Transverse colon (tissue), 3 donors: ENCODE results near the gene ATF5.

Source experiments
- CTCF ChIP-seq, 5 experiments: fragments of 200-600 bp in 3 of 5; fragments of 450-650 bp in 2 of 5; sonication (generic) in 3 of 5; IDR thresholded peaks; 1 replicate in 2 of 5; 2 replicates in 3 of 5; pipeline ENCODE4 v1.5.1; 2016 to 2017; ENCODE audit warnings: antibody characterized with exemption in 5 of 5, inconsistent platforms in 3 of 5, mild to moderate bottlenecking in 2 of 5, moderate library complexity in 1 of 5
- POLR2A ChIP-seq: fragments of 450-650 bp; IDR thresholded peaks from one replicate; pipeline ENCODE4 v1.6.1; 2016; ENCODE audit warnings: antibody characterized with exemption, mild to moderate bottlenecking, moderate library complexity

- no peak for TF ChIP-seq CTCF (IDR thresholded peaks at IDR 0.05)
- TF ChIP-seq POLR2A = no peak
Measured at GRCh38 chr19:49924004-49924880, 4.8 kb upstream of the ATF5 start.
